GM10847 (cell line): ENCODE measurements around the gene LBH.

Experiments used
- POLR2A ChIP-seq: IDR thresholded peaks from 2 replicates; pipeline ENCODE4 v1.6.1; 2011; ENCODE audit not compliant: insufficient read length; ENCODE audit errors: extremely low read depth

LBH gene

DNA sequence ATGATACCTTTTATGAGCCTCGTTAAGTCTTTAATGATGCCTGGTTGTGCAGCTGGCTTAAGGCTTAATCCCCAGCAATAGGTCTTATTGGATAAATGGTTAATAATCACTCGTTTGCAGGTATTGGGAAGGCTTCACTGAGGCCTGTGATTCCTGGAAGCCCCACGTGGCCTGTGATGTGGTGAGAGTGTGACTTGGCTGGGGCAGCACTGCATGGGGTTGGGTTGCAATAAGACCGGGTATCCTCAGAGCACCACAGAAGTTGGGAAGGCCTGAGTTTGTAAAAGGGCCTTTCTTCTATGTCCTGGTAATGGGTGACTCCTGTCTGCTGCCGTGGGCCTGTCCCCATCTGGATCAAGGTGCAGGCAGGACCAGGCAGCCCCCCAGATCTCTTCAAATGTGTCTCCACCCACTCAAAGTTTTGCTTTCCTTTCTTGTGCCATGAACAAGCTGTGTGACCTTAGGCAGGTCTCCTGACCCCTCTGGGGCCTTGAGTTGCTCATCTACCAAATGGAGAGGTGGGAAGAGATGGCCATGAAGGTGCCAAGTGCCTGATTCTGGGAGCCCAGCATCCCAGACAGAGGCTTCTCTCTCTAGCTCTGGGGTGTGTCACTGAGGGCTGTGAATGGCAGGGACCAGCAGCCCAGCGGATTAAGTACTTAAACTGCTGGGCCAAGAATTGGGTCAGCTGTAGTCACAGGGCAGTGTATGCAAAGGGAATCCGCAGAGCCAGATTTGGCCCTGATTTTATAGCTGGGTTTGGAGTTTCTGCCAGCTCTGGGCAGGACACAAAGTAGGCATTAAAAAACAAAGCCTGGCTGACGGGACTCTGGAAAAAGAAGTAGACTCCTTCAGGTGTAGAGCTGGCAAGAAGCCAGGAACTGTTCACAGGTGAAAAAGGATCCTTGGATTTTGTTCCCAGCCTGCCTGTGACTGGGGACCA, 24.4 kb downstream of the LBH start:
- no peak for TF ChIP-seq POLR2A

- TF ChIP-seq POLR2A = no peak
These were observed 26.2 kb downstream of the LBH start for GRCh38 chr2:30257266-30258214.

DNA sequence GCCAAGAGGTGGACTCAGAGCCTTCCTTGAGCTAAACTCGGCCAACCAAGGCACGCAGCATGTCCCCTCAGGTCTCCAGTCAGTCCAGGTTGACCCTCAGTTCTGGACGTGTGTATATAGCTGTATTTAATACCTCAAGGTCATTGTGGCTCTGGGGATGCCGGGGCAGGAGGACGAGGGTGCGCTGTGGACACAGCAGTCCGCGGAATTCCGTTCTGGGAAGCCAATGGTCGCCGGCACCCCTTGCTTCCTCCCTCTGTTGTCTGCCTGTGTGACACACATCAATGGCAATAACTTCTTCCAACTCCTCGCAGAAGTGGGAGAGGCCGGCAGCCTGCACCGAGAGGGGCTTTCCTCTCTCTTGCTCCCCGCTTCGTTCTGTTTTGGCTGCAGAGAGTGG, 27.7 kb downstream of the LBH start:
- TF ChIP-seq POLR2A = no peak

GRCh38 chr2:30259827-30260679, 28.7 kb downstream of the LBH start:
- no peak for TF ChIP-seq POLR2A

DNA sequence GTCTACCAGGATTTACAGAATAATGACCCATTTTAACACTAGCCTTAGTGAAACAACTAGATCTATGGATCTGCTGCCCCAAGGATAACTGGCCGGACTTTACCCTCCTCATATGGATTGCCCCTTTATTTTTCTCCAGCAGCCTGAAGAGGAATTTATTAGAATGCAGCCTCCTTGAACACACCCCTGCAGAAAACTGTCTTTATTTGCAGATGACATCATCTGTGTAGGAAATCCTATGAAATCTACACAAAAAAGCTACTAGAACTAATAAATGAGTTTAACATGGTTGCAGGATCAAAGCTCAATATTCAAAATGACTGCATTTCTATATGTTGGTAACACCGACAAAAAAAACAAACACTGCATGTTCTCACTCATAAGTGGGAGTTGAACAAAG, 29.6 kb downstream of the LBH start:
- no peak for TF ChIP-seq POLR2A

- no peak for TF ChIP-seq POLR2A
These were observed 30.4 kb downstream of the LBH start for GRCh38 chr2:30261695-30262211.

DNA sequence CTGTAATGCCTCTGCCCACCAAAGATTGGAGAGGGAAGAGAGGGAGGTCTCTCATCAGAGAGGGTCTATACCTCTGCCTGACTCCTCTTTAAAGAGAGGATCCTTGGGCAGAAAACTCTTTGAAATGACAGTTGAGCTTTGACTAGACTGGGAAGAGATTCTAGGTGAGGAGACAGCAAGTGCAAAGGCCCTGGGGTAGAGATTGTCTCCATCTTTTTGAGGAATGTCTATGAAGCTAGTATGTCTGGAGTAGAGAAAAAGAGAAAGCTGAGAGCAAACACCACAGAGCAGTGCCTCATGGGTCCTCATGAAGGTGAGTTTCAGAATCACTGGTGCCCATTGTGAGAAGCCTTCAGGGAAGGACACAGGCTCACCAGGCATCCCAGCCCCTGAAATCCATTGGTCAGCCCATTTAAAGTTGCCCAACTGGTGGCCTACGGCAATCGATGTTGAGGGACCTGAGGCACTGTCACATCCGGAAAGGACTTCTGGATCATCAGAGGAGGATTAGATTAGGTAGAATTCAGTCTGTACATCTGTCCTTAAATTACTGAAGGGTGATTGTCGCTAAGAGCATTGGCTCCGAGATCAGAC, 31.5 kb downstream of the LBH start:
- no peak for TF ChIP-seq POLR2A

- TF ChIP-seq POLR2A = no peak
These were observed 32.9 kb downstream of the LBH start for GRCh38 chr2:30264274-30264673.

- TF ChIP-seq POLR2A = no peak
These were observed 34.0 kb downstream of the LBH start for GRCh38 chr2:30265052-30266015.

DNA sequence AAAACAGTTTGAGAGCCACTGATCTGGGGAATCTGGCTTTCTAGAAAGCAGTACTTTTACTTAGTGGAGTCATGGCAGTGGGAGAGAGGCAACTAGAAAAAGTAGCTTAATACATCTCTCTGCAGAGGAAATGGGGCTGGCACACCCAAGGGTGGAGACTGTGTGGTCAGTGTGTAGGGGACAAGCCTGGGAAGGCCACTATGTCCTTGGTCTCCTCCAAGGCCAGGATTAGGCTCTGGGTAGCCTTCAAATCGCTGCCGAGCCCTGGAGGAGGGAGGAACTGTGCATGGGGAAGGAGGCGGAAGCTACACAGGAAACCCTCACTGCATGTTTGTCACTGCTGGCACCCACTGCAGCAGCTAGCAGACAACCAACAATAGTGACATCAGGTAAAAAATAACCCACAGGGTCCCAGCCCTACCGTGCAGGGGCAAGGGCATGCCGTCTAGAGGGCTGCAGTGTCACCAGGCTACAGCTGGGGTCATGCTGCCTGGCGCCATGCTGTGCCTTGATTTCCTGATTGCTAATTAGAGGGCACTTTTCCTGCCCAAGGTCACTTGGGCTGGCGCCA, 34.8 kb downstream of the LBH start:
- no peak for TF ChIP-seq POLR2A

DNA sequence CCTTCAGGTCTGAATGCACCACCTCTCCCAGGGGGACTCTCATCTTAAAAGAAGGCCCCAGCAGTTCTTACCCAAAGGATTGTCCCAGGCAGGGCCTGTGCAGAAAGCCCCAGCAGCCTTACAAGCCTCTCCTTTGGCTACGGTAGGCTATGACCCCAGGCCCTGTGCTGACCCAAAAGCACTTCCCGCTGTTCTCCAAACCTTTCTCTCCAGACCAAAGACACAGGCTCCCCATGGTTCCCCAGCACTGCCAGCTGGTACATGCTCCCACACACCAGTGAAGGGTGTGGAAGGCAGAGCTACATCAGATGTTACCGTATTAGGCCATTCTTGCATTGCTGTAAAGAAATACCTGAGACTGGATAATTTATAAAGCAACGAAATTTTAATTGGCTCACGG, 35.4 kb downstream of the LBH start:
- TF ChIP-seq POLR2A = no peak

GRCh38 chr2:30267161-30267975, 36.0 kb downstream of the LBH start:
- TF ChIP-seq POLR2A = no peak
